Mucosa of descending colon (tissue), 3 donors: ENCODE results near the gene AUH. TPM values are rescaled to one million over a fixed set of nuclear protein-coding genes. Genes with fewer than 3 reads are reported as not detected.

Source experiments
- ATAC-seq: fragments of 200-7000 bp; cut with Tn5 transposase; one replicate; pipeline ENCODE4 v1.9.1; 2020; ENCODE audit warnings: mild to moderate bottlenecking, moderate library complexity
- DNase-seq, 3 donors: peaks; one replicate each; pipeline ENCODE4 v3.0.0-alpha.2; 2020
- H3K36me3 ChIP-seq: fragments of 200-600 bp; one replicate; pipeline ENCODE4 v1.8.0; 2021; ENCODE audit warnings: low read depth, mild to moderate bottlenecking
- H3K4me1 ChIP-seq: fragments of 200-600 bp; one replicate; pipeline ENCODE4 v1.8.0; 2021; ENCODE audit warnings: low read depth, mild to moderate bottlenecking
- H3K4me3 ChIP-seq: fragments of 200-600 bp; one replicate; pipeline ENCODE4 v1.8.0; 2021; ENCODE audit warnings: mild to moderate bottlenecking
- H3K9me3 ChIP-seq: fragments of 200-600 bp; one replicate; pipeline ENCODE4 v1.8.0; 2021; ENCODE audit warnings: mild to moderate bottlenecking
- intact Hi-C, 2 donors: fragments of 100-400 bp; cut with DNase I in 1 of 2; cut with micrococcal nuclease in 1 of 2; formaldehyde crosslinking; loops; one replicate each; pipeline versions ENCODE4 v1.11.0 to v1.11.1; 2022; cut with DNase I, micrococcal nuclease
- total RNA-seq, 3 donors: library from RNA; stranded (reverse); fragmentation: NEBNext Ultra II Directional in 2 of 3; extraction: Animal tissue kit (Norgen Biotek cat#: 25700) in 2 of 3; gene quantifications; one replicate each; pipeline versions ENCODE4 v1.2.1 to v1.2.4, GENCODE V29; 2021 to 2023
- TF ChIP-seq, protein P1 (sequence below): fragments of 200-600 bp; IDR thresholded peaks from one replicate; pipeline ENCODE4 v1.8.0; 2022; ENCODE audit warnings: antibody characterized with exemption, mild to moderate bottlenecking
- donor health status: DM: no; HTN: no; CAD: no; lungs with moderate emphysema.
- donor health status: DM: no; HTN: no; CAD: no.
- donor health status: DM: no; HTN: yes; CAD: no.

AUH gene
- total RNA-seq, 3 donors from 2014 or later, result 18.2 to 37.2 (median 26.6) TPM

DNA sequence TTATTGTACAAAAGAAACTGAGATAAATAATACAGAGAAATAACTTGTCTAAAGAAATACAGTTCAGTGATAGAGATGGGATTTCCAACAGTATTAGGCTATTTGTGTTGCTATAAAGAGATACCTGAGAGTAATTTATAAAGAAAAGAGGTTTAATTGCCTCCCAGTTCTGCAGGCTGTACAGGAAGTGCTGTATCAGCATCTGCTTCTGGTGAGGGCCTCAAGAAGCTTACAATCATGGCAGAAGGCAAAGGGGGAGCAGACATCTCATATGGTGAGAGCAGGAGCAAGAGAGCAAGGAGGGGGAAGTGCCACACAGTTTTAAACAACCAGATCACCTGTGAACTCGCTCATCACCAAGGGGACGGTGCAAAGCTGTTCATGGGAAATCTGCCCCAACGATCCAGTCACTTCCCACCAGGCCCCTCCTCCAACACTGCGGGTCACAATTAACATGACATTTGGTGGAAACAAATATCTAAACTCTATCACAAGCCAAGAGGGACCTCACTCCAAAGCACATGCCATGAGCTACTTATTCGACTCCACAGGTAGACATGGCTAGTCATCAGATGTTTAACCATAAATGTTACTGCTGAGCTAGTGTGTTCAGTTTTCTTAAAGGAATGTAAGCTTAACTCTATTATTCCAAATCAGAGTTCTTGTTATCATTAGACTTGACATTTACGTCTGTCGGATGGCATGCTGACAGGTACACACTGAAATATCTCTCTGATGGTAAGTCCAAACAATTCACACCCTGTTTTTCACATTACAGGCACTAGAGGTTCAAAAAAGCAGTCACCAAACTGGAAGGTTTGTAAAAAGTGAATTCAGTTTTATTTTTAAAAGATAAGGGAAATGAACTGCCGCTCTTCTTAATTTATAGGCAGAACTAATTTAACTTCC, 82.2 kb downstream of the AUH start:
- intact Hi-C loops, result no loop called here

GRCh38 chr9:91276513-91276912, 85.2 kb downstream of the AUH start:
- TF ChIP-seq, protein P1, sequence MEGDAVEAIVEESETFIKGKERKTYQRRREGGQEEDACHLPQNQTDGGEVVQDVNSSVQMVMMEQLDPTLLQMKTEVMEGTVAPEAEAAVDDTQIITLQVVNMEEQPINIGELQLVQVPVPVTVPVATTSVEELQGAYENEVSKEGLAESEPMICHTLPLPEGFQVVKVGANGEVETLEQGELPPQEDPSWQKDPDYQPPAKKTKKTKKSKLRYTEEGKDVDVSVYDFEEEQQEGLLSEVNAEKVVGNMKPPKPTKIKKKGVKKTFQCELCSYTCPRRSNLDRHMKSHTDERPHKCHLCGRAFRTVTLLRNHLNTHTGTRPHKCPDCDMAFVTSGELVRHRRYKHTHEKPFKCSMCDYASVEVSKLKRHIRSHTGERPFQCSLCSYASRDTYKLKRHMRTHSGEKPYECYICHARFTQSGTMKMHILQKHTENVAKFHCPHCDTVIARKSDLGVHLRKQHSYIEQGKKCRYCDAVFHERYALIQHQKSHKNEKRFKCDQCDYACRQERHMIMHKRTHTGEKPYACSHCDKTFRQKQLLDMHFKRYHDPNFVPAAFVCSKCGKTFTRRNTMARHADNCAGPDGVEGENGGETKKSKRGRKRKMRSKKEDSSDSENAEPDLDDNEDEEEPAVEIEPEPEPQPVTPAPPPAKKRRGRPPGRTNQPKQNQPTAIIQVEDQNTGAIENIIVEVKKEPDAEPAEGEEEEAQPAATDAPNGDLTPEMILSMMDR, result no peak
- ATAC-seq (no peak), DNase-seq (no peak)
- no peaks in the 10 kb centered on the region for H3K4me1 ChIP-seq
- H3K4me3 ChIP-seq, result no peak overlapping the region
- H3K36me3 ChIP-seq, result no peaks in the 10 kb centered on the region
- H3K9me3 ChIP-seq, result no peaks in the 10 kb centered on the region
- intact Hi-C loops, result no loop called here

More for the DNA sequence above, 82.2 kb downstream of the AUH start:
- no peak overlapping the region for H3K4me3 ChIP-seq
- ATAC-seq (no peak), DNase-seq (no peak)
- H3K36me3 ChIP-seq, result no peaks in the 10 kb centered on the region
- TF ChIP-seq, protein P1, result no peak
- no peaks in the 10 kb centered on the region for H3K9me3 ChIP-seq
- no peaks in the 10 kb centered on the region for H3K4me1 ChIP-seq

DNA sequence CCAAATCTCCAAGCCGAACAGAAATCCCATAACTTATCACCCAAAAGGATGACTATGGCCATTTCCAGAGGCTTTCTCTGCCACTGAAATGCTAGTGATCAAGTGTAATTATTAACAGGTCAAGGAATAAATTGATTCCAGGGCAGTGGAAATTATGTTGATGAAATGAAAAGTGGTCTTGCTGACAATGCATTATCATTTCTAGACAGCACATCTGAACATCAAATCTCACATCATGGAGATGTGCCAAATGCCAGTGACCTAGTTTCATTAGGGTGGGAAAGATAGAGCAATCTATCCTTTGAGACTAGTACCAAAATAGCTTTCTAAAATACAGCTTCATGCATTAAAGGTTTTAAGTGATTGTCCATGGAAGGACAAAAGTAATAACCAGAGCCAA, 86.1 kb downstream of the AUH start:
- TF ChIP-seq, protein P1, result no peak
- Histone ChIP-seq H3K4me1 (no peaks in the 10 kb centered on the region), H3K9me3 (no peaks in the 10 kb centered on the region), H3K36me3 (no peaks in the 10 kb centered on the region), H3K4me3 (no peak overlapping the region)
- intact Hi-C loops, result no loop called here
- DNase-seq (no peak), ATAC-seq (no peak)

DNA sequence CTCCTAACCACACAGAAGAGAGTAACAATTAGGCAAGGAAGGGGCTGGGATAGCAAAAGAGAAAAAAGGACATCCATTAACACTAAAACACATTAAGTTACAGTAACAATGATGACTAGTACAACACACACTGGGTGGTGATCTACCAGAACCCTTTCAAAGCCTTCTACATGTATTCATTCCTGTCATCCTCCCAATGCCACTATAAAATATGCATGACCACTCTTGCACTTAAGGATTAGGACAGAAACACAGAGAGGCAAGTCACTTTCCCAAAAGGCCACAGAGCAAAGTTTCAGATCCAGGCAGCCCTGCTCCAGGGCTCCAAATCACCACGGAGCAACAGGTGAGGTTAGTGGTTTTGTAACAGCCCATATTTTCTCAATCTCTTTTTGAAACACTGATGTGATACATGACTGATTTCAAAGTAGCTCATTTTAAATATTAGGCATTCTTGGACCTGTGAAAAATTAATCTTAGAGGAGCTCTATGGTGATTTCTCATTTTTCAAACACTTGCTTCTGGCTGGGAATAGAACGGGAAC, 86.7 kb downstream of the AUH start:
- H3K36me3 ChIP-seq, result no peaks in the 10 kb centered on the region
- H3K4me1 ChIP-seq, result no peaks in the 10 kb centered on the region
- no peak overlapping the region for H3K4me3 ChIP-seq
- intact Hi-C loops, result no loop called here
- TF ChIP-seq, protein P1, result no peak
- no peak for DNase-seq
- H3K9me3 ChIP-seq, result no peaks in the 10 kb centered on the region
- ATAC-seq, result no peak

DNA sequence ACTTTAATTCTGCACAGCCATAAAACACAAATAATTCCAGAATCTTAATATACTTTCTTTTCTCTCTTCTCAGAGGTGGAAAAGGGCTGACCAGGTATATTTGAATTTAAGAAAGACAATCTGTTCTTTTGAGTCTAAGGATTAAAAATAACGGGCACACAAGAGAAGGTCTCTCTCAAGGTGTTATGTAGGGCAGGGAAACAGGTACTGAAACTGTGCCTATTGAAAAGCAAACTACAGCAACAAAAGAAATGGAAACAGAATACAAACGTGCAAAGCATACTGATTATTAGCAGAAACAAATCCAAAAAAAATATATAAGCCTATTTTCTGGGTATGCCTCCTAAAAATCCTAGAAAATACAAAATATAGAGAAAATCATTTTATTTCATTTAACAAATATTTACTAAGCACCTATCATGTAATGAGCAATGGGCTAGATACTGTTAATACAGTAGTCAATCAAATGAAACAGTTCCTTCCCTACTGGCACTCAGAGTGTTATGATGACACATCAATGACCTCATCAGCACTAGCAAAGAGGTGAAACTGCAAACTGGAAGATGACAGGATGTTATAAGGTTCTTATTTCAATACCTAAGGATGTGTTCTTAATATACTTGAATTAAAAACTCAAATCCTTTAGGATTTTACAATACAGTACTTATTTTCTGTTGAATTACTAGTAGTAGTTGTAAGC, 87.7 kb downstream of the AUH start:
- Histone ChIP-seq H3K9me3 (no peaks in the 10 kb centered on the region), H3K36me3 (no peaks in the 10 kb centered on the region), H3K4me3 (no peak overlapping the region), H3K4me1 (no peaks in the 10 kb centered on the region)
- intact Hi-C loops, result no loop called here
- no peak for ATAC-seq
- DNase-seq, result no peak
- TF ChIP-seq, protein P1, result no peak
